Erythroblast (primary cell): ENCODE measurements around the gene ATP6V0C.

ENCODE experiments used
- GATA1 ChIP-seq: IDR thresholded peaks from 2 replicates; pipeline ENCODE4 v1.6.1; 2011; ENCODE audit warnings: low read depth, mild to moderate bottlenecking, control low read depth, low read length, moderate library complexity
- POLR2A ChIP-seq: IDR thresholded peaks from 2 replicates; pipeline ENCODE4 v1.6.1; 2011; ENCODE audit warnings: mild to moderate bottlenecking, low read length

GRCh38 chr16:2531371-2531695 lies 17.6 kb downstream of the ATP6V0C start, which contains the start of gene CEMP1:
- no peak for TF ChIP-seq POLR2A
- TF ChIP-seq GATA1: no peak
